BJ (cell line): ENCODE data around the gene MPHOSPH9. TPM values are rescaled to one million over a fixed set of nuclear protein-coding genes. Genes with fewer than 3 reads are reported as not detected.

Experiments used
- CTCF ChIA-PET: fragments of 350-600 bp; formaldehyde crosslinking; extraction: SDS; loops from one replicate; lab custom pipeline; 2021; ENCODE audit warnings: antibody characterized with exemption, inconsistent platforms; lab: Yijun Ruan, JAX
- POLR2A ChIA-PET: fragments of 300-600 bp; sonication (Branson Sonifier 250); formaldehyde crosslinking; extraction: SDS; loops from one replicate; lab custom pipeline; 2021; ENCODE audit warnings: antibody characterized with exemption; lab: Charles Lee
- DNase-seq: peaks from one replicate; pipeline ENCODE4 v3.0.0-alpha.2; 2011; ENCODE audit warnings: low read depth
- H3K27me3 ChIP-seq: 2 replicates; pipeline ENCODE4 v1.6.0; 2011; ENCODE audit warnings: low read length; ENCODE audit not compliant: control insufficient read depth, insufficient read depth
- H3K36me3 ChIP-seq: 2 replicates; pipeline ENCODE4 v1.5.1; 2011; ENCODE audit warnings: low read length; ENCODE audit not compliant: control insufficient read depth, insufficient read depth
- H3K4me3 ChIP-seq: 2 replicates; pipeline ENCODE4 v1.5.1; 2011; ENCODE audit warnings: low read depth, mild to moderate bottlenecking, control low read depth, low read length
- CTCF ChIP-seq: IDR thresholded peaks from 2 replicates; pipeline ENCODE4 v1.5.1; 2011; ENCODE audit warnings: low read depth, mild to moderate bottlenecking, control low read depth, inconsistent platforms, low read length, moderate library complexity; ENCODE audit not compliant: insufficient read depth
- polyA plus RNA-seq: library from polyadenylated mRNA; depleted of rRNA; stranded (reverse); fragments of >200 nt; gene quantifications from 2 replicates; pipeline ENCODE4 v1.2.3, GENCODE V29; 2011

The MPHOSPH9 gene
- polyA plus RNA-seq, 1 experiment, result 7.6 TPM

- no peak for DNase-seq
- H3K36me3 ChIP-seq, result no peaks in the 10 kb centered on the region
- CTCF ChIA-PET, result interaction anchor here (0.6 to 1.0 kb wide), 2 partner anchors 32 to 913 kb away, joined by 3 read pairs; no protein-coding TSS in a partner anchor
- peaks cover 2% of the 10 kb centered on the region; the same call in 1 of the 2 replicates for H3K27me3 ChIP-seq
- TF ChIP-seq CTCF, result no peak
- no peak overlapping the region for H3K4me3 ChIP-seq
- POLR2A ChIA-PET, result no interaction called here
Observed at GRCh38 chr12:123119808-123120207, 113.1 kb downstream of the MPHOSPH9 start.

- CTCF ChIA-PET, result interaction anchor here (1.1 kb wide), 1 partner anchor 33 kb away, joined by 3 read pairs; no protein-coding TSS in a partner anchor
- POLR2A ChIA-PET, result no interaction called here
- peaks cover 2% of the 10 kb centered on the region; the same call in 1 of the 2 replicates for H3K27me3 ChIP-seq
- no peak for DNase-seq
- H3K36me3 ChIP-seq, result no peaks in the 10 kb centered on the region
- no peak overlapping the region for H3K4me3 ChIP-seq
- TF ChIP-seq CTCF, result no peak
Observed at GRCh38 chr12:123118497-123118896, 114.4 kb downstream of the MPHOSPH9 start.

- ChIA-PET POLR2A (no interaction called here), CTCF (interaction anchor here (0.6 to 2.0 kb wide), 4 partner anchors 10 to 77 kb away, joined by 3 to 7 read pairs (median 3); no protein-coding TSS in a partner anchor)
- Histone ChIP-seq H3K27me3 (peaks cover 7% of the 10 kb centered on the region), H3K4me3 (no peak overlapping the region), H3K36me3 (no peaks in the 10 kb centered on the region)
- DNase-seq, result peak; percentile 89
- TF ChIP-seq CTCF, result no peak
Observed at GRCh38 chr12:123115409-123116121, 117.4 kb downstream of the MPHOSPH9 start.

GRCh38 chr12:123114304-123115083 lies 118.4 kb downstream of the MPHOSPH9 start:
- Histone ChIP-seq H3K36me3 (no peaks in the 10 kb centered on the region), H3K4me3 (no peak overlapping the region), H3K27me3 (peaks cover 9% of the 10 kb centered on the region)
- TF ChIP-seq CTCF, result no peak
- ChIA-PET CTCF (interaction anchor here (0.8 to 2.0 kb wide), 2 partner anchors 34 to 71 kb away, joined by 3 to 7 read pairs; no protein-coding TSS in a partner anchor), POLR2A (no interaction called here)
- no peak for DNase-seq

- POLR2A ChIA-PET, result no interaction called here
- H3K4me3 ChIP-seq, result no peak overlapping the region
- H3K27me3 ChIP-seq, result peaks cover 9% of the 10 kb centered on the region
- no peaks in the 10 kb centered on the region for H3K36me3 ChIP-seq
- no peak for DNase-seq
- CTCF ChIA-PET, result no interaction called here
- no peak for TF ChIP-seq CTCF
Observed at GRCh38 chr12:123113026-123113425, 119.9 kb downstream of the MPHOSPH9 start.
